Rectal smooth muscle tissue (tissue), 1 donor: ENCODE data around the gene COMMD1.

Experiments used
- H3K27ac ChIP-seq: one replicate; pipeline ENCODE4 v1.7.0; 2013; ENCODE audit warnings: low read depth, low read length, inconsistent platforms
- H3K27me3 ChIP-seq: one replicate; pipeline ENCODE4 v1.7.0; 2013; ENCODE audit warnings: low read length; ENCODE audit not compliant: control insufficient read depth, insufficient read depth
- H3K36me3 ChIP-seq: one replicate; pipeline ENCODE4 v1.7.0; 2013; ENCODE audit warnings: low read length; ENCODE audit not compliant: control insufficient read depth, insufficient read depth
- H3K4me1 ChIP-seq: one replicate; pipeline ENCODE4 v1.7.0; 2013; ENCODE audit warnings: low read length; ENCODE audit not compliant: control insufficient read depth, insufficient read depth
- H3K4me3 ChIP-seq: one replicate; pipeline ENCODE4 v1.7.0; 2013; ENCODE audit warnings: low read length
- H3K9ac ChIP-seq: one replicate; pipeline ENCODE4 v1.7.0; 2013; ENCODE audit warnings: low read length

COMMD1 gene

DNA sequence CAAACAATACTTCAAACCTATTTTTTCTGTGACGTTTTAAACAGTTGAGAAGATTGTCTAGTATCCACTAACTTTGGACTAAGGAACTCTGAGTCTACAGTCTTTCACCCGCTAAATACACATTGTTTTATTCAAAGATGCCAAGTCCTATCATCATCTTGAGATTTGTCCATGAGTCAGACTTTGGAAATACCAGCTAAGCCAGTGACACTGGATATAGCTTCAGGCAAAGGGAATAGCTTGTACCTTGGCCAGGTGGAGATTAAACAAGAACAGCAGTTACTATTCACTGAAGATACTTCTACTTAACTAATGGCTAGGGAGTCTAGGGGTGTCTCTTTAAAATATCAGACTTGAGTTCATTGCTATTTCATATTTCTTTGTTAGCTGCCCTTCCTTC lies 137.5 kb downstream of the COMMD1 start:
- Histone ChIP-seq H3K4me3 (no peak overlapping the region), H3K27me3 (no peaks in the 10 kb centered on the region), H3K36me3 (no peaks in the 10 kb centered on the region), H3K9ac (no peak overlapping the region), H3K4me1 (no peaks in the 10 kb centered on the region), H3K27ac (no peak overlapping the region)

DNA sequence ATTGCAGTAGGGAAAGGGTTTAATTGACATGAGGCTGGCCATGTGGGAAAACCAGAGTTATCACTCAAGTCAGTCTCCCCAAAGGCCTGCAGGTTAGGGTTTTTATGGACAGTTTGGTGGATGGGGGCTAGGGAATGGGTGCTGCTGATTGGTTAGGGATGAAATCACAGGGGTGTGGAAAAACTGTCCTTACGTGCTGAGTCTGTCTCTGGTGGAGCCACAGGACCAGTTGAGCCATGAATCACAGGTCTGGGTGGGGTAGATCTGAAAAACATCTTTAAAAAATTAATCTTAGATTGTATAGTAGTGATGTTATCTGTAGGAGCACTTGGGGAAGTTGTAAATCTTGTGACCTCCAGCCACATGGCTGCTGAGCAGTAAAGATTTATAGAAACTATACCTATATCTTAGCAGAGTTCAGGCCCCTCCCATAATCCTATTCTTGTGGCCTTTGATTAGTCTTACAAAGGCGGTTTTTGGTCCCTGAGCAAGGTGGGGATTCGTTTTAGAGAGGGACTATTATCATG lies 139.6 kb downstream of the COMMD1 start:
- Histone ChIP-seq H3K36me3 (no peaks in the 10 kb centered on the region), H3K27ac (no peak overlapping the region), H3K9ac (no peak overlapping the region), H3K4me1 (no peaks in the 10 kb centered on the region), H3K27me3 (no peaks in the 10 kb centered on the region), H3K4me3 (no peak overlapping the region)

DNA sequence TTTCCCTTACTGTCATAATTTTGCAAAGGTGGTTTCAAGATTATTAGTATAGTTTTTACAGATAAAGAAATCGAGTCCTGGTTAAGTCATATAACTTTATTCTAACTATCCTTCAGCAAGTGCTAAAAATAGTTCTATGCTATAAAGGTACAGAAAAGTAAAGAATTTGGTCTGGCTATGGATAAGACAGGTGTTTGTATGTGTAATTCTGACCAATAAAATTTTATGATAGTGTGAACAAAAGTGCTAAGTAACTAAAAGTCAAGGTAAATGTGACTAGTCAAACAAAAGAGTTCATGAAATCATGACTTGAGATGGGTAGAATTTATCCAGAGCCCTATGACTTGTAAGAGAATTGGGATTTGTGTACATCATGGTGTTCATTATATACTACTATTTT lies 140.7 kb downstream of the COMMD1 start:
- H3K27ac ChIP-seq, result no peak overlapping the region
- no peaks in the 10 kb centered on the region for H3K4me1 ChIP-seq
- H3K4me3 ChIP-seq, result no peak overlapping the region
- H3K36me3 ChIP-seq, result no peaks in the 10 kb centered on the region
- no peaks in the 10 kb centered on the region for H3K27me3 ChIP-seq
- H3K9ac ChIP-seq, result no peak overlapping the region

DNA sequence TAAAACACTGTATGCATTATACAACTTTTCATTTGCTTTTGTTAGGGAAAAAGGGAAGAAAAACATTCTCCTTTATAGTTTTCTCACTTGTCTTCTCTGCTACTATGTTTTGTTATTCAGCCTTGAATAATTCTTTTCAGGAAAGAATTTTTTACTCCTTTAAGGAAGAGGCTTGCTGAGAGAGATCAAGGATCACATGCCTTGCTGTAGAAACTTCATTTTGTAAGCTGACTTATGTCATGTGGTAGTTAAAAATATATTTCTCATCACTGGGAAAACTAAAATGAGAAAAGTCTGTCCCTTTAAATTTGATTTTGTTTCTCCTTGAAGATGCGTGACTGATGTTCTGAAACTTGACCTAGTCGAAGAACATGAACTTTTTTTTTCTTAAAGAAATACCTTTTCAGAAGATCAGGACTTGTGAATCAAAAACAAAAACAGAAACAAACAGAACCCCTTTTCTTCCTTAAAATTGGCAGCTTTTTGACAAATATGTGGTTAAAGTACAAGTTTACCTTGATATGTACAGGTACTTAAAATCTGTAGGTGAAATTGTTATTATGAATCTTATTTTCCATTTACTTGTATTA lies 145.1 kb downstream of the COMMD1 start:
- Histone ChIP-seq H3K9ac (no peak overlapping the region), H3K4me3 (no peak overlapping the region), H3K4me1 (no peaks in the 10 kb centered on the region), H3K27ac (no peak overlapping the region), H3K27me3 (no peaks in the 10 kb centered on the region), H3K36me3 (no peaks in the 10 kb centered on the region)

DNA sequence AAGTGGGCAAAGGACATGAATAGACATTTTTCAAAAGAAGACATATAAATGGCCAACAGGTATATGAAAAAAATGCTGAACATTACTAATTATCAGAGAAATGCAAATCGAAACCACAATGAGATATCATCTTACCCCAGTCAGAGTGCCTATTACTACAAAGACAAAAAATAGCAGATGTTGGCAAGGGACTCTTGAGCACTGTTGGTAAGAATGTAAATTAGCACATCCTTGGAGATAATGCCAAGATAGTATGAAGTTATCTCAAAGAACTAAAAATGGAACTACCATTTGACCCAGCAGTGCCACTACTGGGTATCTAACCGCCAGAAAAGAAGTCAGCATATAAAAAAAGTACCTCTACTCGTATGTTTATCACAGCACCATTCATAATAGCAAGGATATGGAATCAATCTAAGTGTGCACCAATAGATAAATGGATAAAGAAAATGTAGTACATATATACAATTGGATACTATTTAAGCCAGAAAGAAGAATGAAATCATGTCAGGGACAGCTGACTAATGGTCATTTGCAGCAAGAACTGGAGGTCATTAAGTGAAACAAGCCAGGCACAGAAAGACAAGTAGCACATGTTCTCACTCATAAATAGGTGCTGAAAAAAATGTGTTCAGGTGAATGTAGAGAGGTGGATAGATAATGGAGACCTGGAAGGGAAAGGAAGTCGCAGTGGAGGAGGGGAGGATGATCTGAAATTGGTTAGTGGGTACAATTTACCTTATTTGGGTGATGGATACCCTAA lies 148.7 kb downstream of the COMMD1 start:
- Histone ChIP-seq H3K27ac (no peak overlapping the region), H3K36me3 (no peaks in the 10 kb centered on the region), H3K4me3 (no peak overlapping the region), H3K9ac (no peak overlapping the region), H3K4me1 (no peaks in the 10 kb centered on the region), H3K27me3 (no peaks in the 10 kb centered on the region)

DNA sequence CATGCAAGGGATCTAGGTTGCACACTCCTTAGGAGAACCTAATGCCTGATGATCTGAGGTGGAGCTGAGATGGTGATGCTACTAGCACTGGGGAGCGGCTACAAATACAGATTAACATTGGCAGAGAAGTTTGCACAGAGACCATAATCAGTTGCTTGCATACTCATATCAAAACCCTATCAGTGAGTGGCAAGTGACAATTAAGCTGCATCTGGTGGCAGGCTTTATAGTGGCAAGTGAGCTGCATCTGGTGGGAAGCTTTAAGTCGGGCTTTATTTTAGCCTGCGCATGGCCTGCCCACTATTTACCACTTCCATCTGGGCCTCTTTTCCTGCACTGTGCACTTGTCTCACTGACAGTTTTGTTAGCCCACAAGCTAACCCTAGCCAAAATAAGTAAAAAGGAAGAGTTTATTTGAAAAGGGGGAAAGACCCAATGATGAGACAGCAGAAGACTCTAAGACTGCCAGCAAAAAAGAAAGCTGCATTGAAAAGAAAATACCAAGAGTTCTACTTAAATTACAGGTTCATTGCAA lies 149.5 kb downstream of the COMMD1 start:
- Histone ChIP-seq H3K4me3 (no peak overlapping the region), H3K27ac (no peak overlapping the region), H3K4me1 (no peaks in the 10 kb centered on the region), H3K9ac (no peak overlapping the region), H3K27me3 (no peaks in the 10 kb centered on the region), H3K36me3 (no peaks in the 10 kb centered on the region)

DNA sequence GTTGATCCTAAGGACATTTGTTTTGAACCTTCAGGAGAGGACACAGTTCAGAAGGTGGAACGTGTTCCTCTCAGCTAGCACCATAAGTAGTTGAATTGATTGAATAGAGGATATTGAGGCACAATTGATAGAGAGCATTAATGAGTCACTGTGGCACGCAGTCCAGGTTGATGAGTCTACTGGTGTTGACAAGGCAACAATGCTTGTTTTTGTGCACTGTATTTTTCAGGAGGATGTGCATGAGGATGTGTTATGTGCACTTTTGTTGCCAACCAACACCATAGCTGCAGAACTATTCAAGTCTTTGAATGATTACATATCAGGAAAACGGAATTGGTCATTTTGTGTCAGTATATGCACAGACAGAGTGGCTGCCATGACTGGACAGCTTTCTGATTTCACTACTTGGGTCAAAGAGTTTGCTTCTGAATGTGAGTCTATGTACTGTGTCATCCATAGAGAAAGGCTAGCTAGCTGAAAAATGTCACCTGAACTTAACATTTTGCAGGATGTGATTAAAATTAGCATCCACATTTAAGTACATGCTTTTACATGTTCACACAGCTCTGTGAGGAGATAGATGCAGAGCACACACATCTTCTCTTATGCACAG lies 150.4 kb downstream of the COMMD1 start:
- Histone ChIP-seq H3K4me3 (no peak overlapping the region), H3K27ac (no peak overlapping the region), H3K27me3 (no peaks in the 10 kb centered on the region)

DNA sequence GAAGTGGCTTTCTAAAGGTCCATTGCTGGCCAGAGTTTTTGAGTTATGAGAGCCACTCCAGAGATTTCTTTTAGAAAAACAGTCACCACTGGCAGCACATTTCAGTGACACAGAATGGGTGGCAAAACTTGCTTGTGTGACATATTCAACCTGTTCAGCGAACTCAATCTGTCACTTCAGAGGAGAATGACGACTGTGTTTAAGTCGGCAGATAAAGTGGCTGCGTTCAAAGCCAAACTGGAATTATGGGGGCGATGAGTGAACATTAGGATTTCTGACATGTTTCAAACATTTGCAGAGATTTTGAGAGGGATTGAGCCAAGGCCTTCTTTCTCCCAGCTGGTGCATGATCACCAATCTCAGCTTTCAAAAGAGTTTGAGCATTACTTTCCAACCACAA lies 150.9 kb downstream of the COMMD1 start:
- no peak overlapping the region for H3K9ac ChIP-seq
- H3K36me3 ChIP-seq, result no peaks in the 10 kb centered on the region
- H3K27me3 ChIP-seq, result no peaks in the 10 kb centered on the region
- no peak overlapping the region for H3K27ac ChIP-seq
- H3K4me1 ChIP-seq, result no peaks in the 10 kb centered on the region
- H3K4me3 ChIP-seq, result no peak overlapping the region

More for the DNA sequence above, 150.4 kb downstream of the COMMD1 start:
- Histone ChIP-seq H3K4me1 (no peaks in the 10 kb centered on the region), H3K9ac (no peak overlapping the region), H3K36me3 (no peaks in the 10 kb centered on the region)

DNA sequence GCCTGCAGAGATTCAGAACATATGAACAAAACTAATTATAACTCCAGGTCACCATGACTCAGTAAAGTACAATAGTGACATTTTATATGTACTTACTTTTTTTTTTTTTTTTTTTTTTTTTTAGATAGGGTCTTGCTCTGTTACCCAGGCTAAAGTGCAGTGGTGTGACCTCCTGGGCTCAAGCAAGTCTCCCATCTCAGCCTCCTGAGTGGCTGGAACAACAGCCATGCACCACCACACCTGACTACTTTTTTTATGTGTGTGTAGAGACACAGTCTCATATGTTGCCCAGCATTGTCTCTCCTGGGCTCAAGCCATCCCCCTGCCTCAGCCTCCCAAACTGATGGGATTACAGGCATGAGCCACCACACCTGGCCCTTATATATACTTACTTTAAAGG lies 159.8 kb downstream of the COMMD1 start:
- H3K4me3 ChIP-seq, result no peak overlapping the region
- H3K36me3 ChIP-seq, result no peaks in the 10 kb centered on the region
- H3K4me1 ChIP-seq, result no peaks in the 10 kb centered on the region
- H3K27ac ChIP-seq, result no peak overlapping the region
- no peaks in the 10 kb centered on the region for H3K27me3 ChIP-seq
- no peak overlapping the region for H3K9ac ChIP-seq

DNA sequence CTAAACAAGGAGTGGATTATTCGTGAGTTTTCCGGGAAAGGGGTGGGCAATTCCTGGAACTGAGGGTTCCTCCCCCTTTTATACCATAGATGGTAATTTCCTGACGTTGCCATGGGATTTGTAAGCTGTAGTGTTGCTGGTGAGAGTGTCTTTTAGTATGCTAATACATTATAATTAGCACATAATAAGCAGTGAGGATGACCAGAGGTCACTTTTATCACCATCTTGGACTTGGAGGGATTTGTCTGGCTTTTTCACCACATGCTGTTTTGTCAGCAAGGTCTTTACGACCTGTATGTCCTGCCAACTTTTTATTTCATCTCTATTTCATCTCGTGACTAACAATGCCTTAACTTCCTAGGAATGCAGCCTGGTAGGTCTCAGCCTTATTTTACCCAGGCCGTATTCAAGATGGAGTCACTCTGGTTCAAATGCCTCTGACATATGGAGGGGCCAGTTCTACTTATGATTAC lies 165.7 kb downstream of the COMMD1 start:
- Histone ChIP-seq H3K27me3 (no peaks in the 10 kb centered on the region), H3K36me3 (no peaks in the 10 kb centered on the region), H3K9ac (no peak overlapping the region), H3K4me1 (peaks cover 2% of the 10 kb centered on the region), H3K27ac (no peak overlapping the region), H3K4me3 (no peak overlapping the region)

DNA sequence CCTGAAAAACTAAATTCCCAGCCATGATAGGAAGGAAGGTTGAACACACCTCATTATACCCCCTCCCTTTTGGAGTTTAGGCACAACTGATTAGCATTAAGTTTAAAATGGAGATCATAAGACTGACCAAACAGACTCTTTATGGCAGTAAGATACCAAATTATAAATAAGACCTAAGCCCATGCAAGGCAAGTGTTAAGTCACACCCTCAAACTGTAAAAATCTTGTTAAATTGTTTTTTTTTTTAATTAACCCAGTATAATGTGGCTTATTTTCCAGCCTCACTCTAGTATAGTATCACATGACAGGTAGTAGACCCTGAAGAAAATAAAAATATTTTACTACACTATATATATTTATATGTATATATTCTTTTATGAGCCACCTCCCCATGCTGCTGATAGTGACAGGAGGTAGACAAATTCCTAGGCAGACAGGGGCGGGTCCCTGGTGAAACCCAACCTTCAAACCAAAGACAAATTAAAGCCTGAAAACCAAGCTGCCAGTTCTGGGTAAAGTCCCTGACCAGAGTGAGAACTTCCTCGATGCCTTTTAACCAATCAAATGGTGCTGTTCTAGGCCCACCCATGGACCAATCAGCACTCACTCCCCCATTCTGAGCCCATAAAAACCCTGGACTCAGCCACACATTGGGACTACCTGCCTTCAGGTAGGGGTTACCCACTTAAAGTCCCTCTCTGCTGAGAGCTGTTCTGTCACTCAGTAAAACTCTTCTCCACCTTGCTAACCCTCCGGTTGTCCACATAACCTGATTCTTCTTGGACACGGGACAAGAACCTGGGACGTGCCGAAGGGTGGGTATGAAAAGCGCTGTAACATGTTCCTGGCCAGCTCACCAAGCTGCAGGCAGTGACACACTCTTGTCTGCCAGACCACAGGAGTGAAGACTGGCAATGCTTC lies 166.5 kb downstream of the COMMD1 start:
- no peaks in the 10 kb centered on the region for H3K36me3 ChIP-seq
- no peak overlapping the region for H3K4me3 ChIP-seq
- H3K27me3 ChIP-seq, result no peaks in the 10 kb centered on the region
- no peak overlapping the region for H3K27ac ChIP-seq
- no peak overlapping the region for H3K9ac ChIP-seq
- peaks cover 5% of the 10 kb centered on the region for H3K4me1 ChIP-seq

DNA sequence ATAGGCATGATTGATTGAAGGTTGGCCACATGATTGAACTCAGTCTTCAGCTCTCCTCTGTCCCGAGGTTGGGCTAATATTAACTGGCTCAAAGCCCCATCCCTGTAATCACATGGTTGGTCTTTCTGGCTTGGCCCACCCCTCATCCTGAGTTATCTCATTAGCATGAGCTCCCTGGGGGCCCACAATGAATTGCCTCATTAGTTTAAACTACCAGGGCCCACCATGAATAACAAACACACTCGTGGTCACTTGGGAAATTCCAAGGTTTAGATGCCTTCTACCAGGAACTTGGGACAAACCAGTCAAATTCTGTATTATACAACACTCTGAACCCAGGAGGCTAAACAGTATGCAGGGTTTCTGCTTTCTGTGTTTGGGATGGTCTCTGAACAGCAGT lies 168.8 kb downstream of the COMMD1 start:
- H3K4me3 ChIP-seq, result no peak overlapping the region
- H3K27me3 ChIP-seq, result no peaks in the 10 kb centered on the region
- H3K4me1 ChIP-seq, result peaks cover 5% of the 10 kb centered on the region
- H3K9ac ChIP-seq, result no peak overlapping the region
- no peak overlapping the region for H3K27ac ChIP-seq
- H3K36me3 ChIP-seq, result no peaks in the 10 kb centered on the region
